HL-60/S4 treated with phorbol 12-myristate 13-acetate at 8.2 ng/mL for 4 days and 3 days (cell line): Measurements from ENCODE around the gene OVOL1.

Experiments
- in situ Hi-C: fragments of 300-500 bp; cut with MboI; formaldehyde crosslinking; loops from 2 replicates; pipeline ENCODE4 v1.15.0; 2022; ENCODE audit warnings: low sequenced_read_pairs

Gene OVOL1

GRCh38 chr11:65790902-65791650 is 4.2 kb downstream of the OVOL1 start:
- in situ Hi-C loops = no loop called here

- in situ Hi-C loops = no loop called here
Measured at GRCh38 chr11:65791719-65792213, 4.9 kb downstream of the OVOL1 start.

- in situ Hi-C loops = no loop called here
Measured at GRCh38 chr11:65792456-65792855, 5.6 kb downstream of the OVOL1 start.

GRCh38 chr11:65793144-65793581 is 6.3 kb downstream of the OVOL1 start:
- in situ Hi-C loops = no loop called here

GRCh38 chr11:65793625-65794400 is 7.0 kb downstream of the OVOL1 start:
- in situ Hi-C loops = no loop called here

GRCh38 chr11:65794570-65795510 is 8.0 kb downstream of the OVOL1 start:
- in situ Hi-C loops = no loop called here

GRCh38 chr11:65796726-65797601 is 10.1 kb downstream of the OVOL1 start:
- in situ Hi-C loops = no loop called here

GRCh38 chr11:65797711-65798110 is 10.8 kb downstream of the OVOL1 start:
- in situ Hi-C loops = no loop called here

GRCh38 chr11:65798882-65799281 is 12.0 kb downstream of the OVOL1 start:
- in situ Hi-C loops = no loop called here

- in situ Hi-C loops = loop anchor here (25.0 kb wide), 1 partner anchor 89 kb away; the partner anchor contains the start of genes KAT5 and RNASEH2C
Measured at GRCh38 chr11:65801153-65801987, 14.5 kb downstream of the OVOL1 start.

GRCh38 chr11:65802841-65803240 is 16.0 kb downstream of the OVOL1 start:
- in situ Hi-C loops = loop anchor here (25.0 kb wide), 1 partner anchor 91 kb away; the partner anchor contains the start of genes KAT5 and RNASEH2C

- in situ Hi-C loops = loop anchor here (25.0 kb wide), 1 partner anchor 92 kb away; the partner anchor contains the start of genes KAT5 and RNASEH2C
Measured at GRCh38 chr11:65803797-65804492, 17.1 kb downstream of the OVOL1 start.

GRCh38 chr11:65806979-65807378 is 20.1 kb downstream of the OVOL1 start:
- in situ Hi-C loops = loop anchor here (25.0 kb wide), 1 partner anchor 95 kb away; the partner anchor contains the start of genes KAT5 and RNASEH2C

GRCh38 chr11:65808744-65809341 is 22.0 kb downstream of the OVOL1 start:
- in situ Hi-C loops = loop anchor here (25.0 kb wide), 1 partner anchor 97 kb away; the partner anchor contains the start of genes KAT5 and RNASEH2C

GRCh38 chr11:65809496-65809895 is 22.6 kb downstream of the OVOL1 start:
- in situ Hi-C loops = loop anchor here (25.0 kb wide), 1 partner anchor 97 kb away; the partner anchor contains the start of genes KAT5 and RNASEH2C

- in situ Hi-C loops = loop anchor here (25.0 kb wide), 1 partner anchor 98 kb away; the partner anchor contains the start of genes KAT5 and RNASEH2C
Measured at GRCh38 chr11:65810046-65810868, 23.4 kb downstream of the OVOL1 start.
